ENCODE data around the gene CBFB.
A peak's percentile ranks its signal among the peaks of the same experiment; 100 is the strongest.

CBFB gene

GRCh38 chr16:67088551-67088950 is 59.6 kb downstream of the CBFB start:
- DNase-seq (ENCODE audit: low read depth) = no peak
- TF ChIP-seq, protein P1, sequence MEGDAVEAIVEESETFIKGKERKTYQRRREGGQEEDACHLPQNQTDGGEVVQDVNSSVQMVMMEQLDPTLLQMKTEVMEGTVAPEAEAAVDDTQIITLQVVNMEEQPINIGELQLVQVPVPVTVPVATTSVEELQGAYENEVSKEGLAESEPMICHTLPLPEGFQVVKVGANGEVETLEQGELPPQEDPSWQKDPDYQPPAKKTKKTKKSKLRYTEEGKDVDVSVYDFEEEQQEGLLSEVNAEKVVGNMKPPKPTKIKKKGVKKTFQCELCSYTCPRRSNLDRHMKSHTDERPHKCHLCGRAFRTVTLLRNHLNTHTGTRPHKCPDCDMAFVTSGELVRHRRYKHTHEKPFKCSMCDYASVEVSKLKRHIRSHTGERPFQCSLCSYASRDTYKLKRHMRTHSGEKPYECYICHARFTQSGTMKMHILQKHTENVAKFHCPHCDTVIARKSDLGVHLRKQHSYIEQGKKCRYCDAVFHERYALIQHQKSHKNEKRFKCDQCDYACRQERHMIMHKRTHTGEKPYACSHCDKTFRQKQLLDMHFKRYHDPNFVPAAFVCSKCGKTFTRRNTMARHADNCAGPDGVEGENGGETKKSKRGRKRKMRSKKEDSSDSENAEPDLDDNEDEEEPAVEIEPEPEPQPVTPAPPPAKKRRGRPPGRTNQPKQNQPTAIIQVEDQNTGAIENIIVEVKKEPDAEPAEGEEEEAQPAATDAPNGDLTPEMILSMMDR (IDR thresholded peaks at IDR 0.05; ENCODE audit: insufficient read depth, low read depth, low read length, missing control alignments) = no peak
- no peak overlapping the region for H3K4me3 ChIP-seq (ENCODE audit: low read depth, low read length)

GRCh38 chr16:67089101-67089500 is 60.2 kb downstream of the CBFB start:
- TF ChIP-seq, protein P1 (IDR thresholded peaks at IDR 0.05; ENCODE audit: insufficient read depth, low read depth, low read length, missing control alignments) = no peak
- no peak overlapping the region for H3K4me3 ChIP-seq (ENCODE audit: low read depth, low read length)
- no peak for DNase-seq (ENCODE audit: low read depth)

- TF ChIP-seq, protein P1 (IDR thresholded peaks at IDR 0.05; ENCODE audit: insufficient read depth, low read depth, low read length, missing control alignments) = no peak
- no peak for DNase-seq (ENCODE audit: low read depth)
- H3K4me3 ChIP-seq (ENCODE audit: low read depth, low read length) = no peak overlapping the region
Measured at GRCh38 chr16:67091906-67092566, 63.1 kb downstream of the CBFB start.

DNA sequence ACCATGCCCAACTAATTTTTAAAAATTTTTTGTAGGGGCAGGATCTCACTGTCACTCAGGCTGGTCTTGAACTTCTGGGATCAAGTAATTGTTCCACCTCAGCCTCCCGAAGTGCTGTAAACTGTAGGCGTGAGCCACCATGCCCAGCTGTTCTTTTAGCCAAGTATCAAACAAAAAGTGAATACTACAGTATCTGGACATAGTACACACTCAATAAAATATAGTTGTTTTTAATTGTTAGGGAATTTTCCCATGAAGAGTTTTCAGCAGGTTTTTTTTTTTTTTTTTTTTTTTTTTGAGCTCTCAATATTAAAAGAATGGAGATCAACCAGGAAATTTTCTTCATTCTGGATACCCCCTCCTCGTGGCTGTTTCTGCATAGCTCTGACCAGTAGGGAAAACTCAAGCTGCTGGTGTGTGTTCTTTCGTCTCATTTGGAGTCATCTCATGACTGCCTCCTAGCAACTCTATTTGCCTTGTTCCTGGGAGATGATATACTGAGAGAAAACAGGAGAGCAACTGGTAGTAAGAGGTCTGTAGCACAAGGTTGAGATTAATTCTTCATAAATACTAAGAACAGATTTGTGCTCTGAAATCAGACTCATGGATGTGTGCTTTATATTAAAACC is 64.3 kb downstream of the CBFB start:
- DNase-seq (ENCODE audit: low read depth) = no peak
- H3K4me3 ChIP-seq (ENCODE audit: low read depth, low read length) = no peak overlapping the region
- TF ChIP-seq, protein P1 (IDR thresholded peaks at IDR 0.05; ENCODE audit: insufficient read depth, low read depth, low read length, missing control alignments) = no peak

- no peak overlapping the region for H3K4me3 ChIP-seq (ENCODE audit: low read depth, low read length)
- no peak for DNase-seq (ENCODE audit: low read depth)
- TF ChIP-seq, protein P1 (IDR thresholded peaks at IDR 0.05; ENCODE audit: insufficient read depth, low read depth, low read length, missing control alignments) = no peak
Measured at GRCh38 chr16:67098599-67098998, 69.7 kb downstream of the CBFB start.

DNA sequence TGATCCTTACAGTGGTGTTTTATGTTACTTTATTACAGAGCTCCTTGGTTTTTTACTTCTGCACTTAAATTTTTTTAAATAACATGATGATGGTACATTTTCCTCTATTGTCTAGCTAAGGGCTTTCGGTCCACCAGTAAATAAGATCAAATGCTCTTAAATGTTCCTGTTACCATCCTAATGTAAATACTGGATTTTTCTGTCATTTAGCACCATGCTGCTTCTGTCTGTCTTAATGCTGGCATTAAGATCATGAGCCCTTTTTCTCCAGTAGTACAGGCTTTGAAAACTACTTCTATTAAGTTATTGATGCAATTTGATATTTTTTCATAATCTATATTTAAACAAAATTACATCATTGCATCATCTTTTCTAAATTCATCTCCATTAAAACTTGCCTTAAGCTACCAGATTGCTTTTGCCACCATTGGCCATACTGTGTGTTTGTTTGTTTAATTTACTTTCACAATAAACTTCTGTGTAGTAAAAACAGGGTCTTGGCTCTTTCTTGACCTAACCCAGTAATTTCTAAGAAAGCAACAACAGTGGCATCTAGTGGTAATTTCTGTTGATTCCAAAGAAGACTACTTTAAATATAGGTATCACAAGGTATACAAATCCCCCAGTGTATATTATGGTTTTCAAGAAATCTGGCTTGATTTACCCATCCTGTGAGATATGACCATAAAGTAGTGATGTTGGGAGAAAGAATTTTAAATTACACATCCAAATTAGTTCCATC is 71.8 kb downstream of the CBFB start:
- peak; percentile 45 for DNase-seq (ENCODE audit: low read depth)
- no peak overlapping the region for H3K4me3 ChIP-seq (ENCODE audit: low read depth, low read length)
- TF ChIP-seq, protein P1 (IDR thresholded peaks at IDR 0.05; ENCODE audit: insufficient read depth, low read depth, low read length, missing control alignments) = peak; percentile 28

Measured in GM12865 (cell line).